Chondrocyte (in vitro differentiated cells): ENCODE measurements around the gene HAS3. TPM values are rescaled to one million over a fixed set of nuclear protein-coding genes. Genes with fewer than 3 reads are reported as not detected.
A peak's percentile ranks its signal among the peaks of the same experiment; 100 is the strongest.
"Not testable (repeated sequence)": the region's sequence is repeated elsewhere in the genome, so short reads cannot be mapped to it uniquely, and the experiment has no call there.

Source experiments
- DNase-seq: peaks from one replicate; pipeline ENCODE4 v3.0.0; 2021; ENCODE audit warnings: mixed read lengths, low spot score
- H3K27ac Mint-ChIP-seq: one replicate; pipeline ENCODE4 v1.8.0; 2021; ENCODE audit warnings: mild to moderate bottlenecking, moderate library complexity, mixed read lengths; ENCODE audit not compliant: unreplicated experiment
- H3K27me3 Mint-ChIP-seq: 2 replicates; pipeline ENCODE4 v1.8.0; 2021; ENCODE audit warnings: low read depth, mixed read lengths
- H3K36me3 Mint-ChIP-seq: 2 replicates; pipeline ENCODE4 v1.8.0; 2021; ENCODE audit warnings: low read depth, mixed read lengths
- H3K4me1 Mint-ChIP-seq: 2 replicates; pipeline ENCODE4 v1.8.0; 2021; ENCODE audit warnings: low read depth, mild to moderate bottlenecking, mixed read lengths
- H3K4me3 Mint-ChIP-seq: one replicate; pipeline ENCODE4 v1.8.0; 2021; ENCODE audit warnings: mild to moderate bottlenecking, moderate library complexity, mixed read lengths; ENCODE audit not compliant: unreplicated experiment
- H3K9me3 Mint-ChIP-seq: 2 replicates; pipeline ENCODE4 v1.8.0; 2021; ENCODE audit warnings: low read depth, mixed read lengths
- total RNA-seq: library from RNA; stranded (reverse); gene quantifications from 3 replicates; pipeline ENCODE4 v1.2.1, GENCODE V29; 2021
- TF ChIP-seq, protein P1 (sequence below): fragments of 200-600 bp; sonication (generic); IDR thresholded peaks from 2 replicates; pipeline ENCODE4 v1.5.0; 2021; ENCODE audit warnings: antibody characterized with exemption, mild to moderate bottlenecking, moderate library complexity

The HAS3 gene
- total RNA-seq, 1 donor from 2014 or later, result 1.5 TPM

DNA sequence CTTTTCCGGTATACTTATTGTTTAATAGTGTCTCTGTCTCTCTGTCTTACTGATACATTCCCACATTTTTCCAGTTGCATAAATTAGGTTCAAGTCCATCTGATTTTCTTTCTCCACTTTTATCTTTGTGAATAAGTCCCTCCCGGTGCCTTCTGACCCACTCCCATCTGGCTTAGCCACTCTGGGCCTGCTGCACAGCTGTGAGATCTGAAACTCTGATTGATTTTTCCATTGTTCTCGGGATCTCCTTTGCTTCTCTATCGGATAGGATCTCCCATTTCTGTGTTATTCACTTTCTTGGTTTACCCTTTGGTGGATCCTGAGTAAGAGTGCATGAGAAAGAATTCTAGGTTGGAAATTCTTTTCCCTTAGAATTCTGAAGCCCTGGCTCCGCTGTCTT lies 35.6 kb downstream of the HAS3 start:
- Mint-ChIP-seq H3K4me3 (no peak overlapping the region), H3K27me3 (no peaks in the 10 kb centered on the region), H3K36me3 (peaks cover 33% of the 10 kb centered on the region), H3K9me3 (no peaks in the 10 kb centered on the region), H3K4me1 (no peaks in the 10 kb centered on the region), H3K27ac (no peak overlapping the region)
- DNase-seq, result no peak
- TF ChIP-seq, protein P1, sequence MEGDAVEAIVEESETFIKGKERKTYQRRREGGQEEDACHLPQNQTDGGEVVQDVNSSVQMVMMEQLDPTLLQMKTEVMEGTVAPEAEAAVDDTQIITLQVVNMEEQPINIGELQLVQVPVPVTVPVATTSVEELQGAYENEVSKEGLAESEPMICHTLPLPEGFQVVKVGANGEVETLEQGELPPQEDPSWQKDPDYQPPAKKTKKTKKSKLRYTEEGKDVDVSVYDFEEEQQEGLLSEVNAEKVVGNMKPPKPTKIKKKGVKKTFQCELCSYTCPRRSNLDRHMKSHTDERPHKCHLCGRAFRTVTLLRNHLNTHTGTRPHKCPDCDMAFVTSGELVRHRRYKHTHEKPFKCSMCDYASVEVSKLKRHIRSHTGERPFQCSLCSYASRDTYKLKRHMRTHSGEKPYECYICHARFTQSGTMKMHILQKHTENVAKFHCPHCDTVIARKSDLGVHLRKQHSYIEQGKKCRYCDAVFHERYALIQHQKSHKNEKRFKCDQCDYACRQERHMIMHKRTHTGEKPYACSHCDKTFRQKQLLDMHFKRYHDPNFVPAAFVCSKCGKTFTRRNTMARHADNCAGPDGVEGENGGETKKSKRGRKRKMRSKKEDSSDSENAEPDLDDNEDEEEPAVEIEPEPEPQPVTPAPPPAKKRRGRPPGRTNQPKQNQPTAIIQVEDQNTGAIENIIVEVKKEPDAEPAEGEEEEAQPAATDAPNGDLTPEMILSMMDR, result no peak

DNA sequence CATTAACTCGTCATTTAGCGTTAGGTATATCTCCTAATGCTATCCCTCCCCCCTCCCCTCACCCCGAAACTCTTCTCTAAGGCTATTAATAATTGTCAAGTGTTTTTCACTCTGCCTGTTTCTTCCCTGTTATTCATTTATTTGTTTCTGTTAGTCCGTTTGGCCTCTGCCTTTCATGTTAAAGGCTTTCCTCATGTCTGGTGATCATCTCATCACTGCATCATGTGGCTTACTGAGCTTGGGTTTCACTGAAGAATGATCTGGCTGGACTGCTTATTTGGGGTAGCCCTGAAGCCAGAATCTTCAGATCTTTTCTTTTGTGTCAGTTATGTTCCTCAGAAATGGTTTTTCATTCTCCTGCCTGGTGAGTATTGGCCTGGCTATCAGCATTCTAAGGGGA lies 36.5 kb downstream of the HAS3 start:
- H3K27me3 Mint-ChIP-seq, result no peaks in the 10 kb centered on the region
- no peak overlapping the region for H3K27ac Mint-ChIP-seq
- TF ChIP-seq, protein P1, result no peak
- H3K4me3 Mint-ChIP-seq, result no peak overlapping the region
- H3K9me3 Mint-ChIP-seq, result no peaks in the 10 kb centered on the region
- H3K36me3 Mint-ChIP-seq, result peaks cover 36% of the 10 kb centered on the region
- no peaks in the 10 kb centered on the region for H3K4me1 Mint-ChIP-seq
- DNase-seq, result no peak

DNA sequence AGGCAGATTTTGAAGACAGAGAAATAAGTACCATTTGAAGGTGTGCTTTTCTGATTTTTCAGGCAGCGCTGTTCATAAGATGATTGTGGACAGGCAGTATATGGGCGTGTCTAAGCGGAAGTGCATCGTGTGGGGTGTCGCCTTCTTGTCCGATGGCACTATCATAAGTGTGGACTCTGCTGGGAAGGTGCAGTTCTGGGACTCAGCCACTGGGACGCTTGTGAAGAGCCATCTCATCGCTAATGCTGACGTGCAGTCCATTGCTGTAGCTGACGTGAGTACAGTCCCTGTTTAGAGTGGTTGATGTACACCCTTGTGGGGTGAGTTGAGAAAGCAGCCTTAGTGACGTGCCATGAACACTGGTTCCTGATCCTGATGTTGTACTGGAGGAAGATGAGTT lies 37.7 kb downstream of the HAS3 start:
- Mint-ChIP-seq H3K27me3 (no peaks in the 10 kb centered on the region), H3K36me3 (peaks cover 33% of the 10 kb centered on the region), H3K4me3 (no peak overlapping the region), H3K9me3 (no peaks in the 10 kb centered on the region), H3K4me1 (no peaks in the 10 kb centered on the region), H3K27ac (peak overlapping the region; percentile 25)
- DNase-seq, result no peak
- TF ChIP-seq, protein P1, result peak; percentile 32

DNA sequence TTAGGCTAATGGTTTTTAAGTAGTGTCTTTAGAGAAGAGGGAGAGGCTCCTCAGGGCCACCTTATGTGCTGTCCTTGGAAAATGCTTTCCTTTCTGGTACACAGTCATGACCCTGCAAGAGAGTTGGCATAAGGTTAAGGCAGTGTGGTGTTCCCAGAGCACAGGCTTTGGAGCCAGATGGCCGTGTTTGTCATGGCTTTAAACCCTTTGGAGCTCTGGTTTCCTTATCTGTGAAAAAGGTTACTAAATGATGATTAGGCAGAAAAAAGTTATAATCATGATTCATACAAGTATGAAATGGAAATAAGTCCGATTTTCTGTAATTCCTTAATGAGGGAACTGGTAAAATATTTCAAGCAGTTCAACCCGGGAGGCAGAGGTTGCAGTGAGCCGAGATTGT lies 40.2 kb downstream of the HAS3 start:
- H3K36me3 Mint-ChIP-seq, result peaks cover 20% of the 10 kb centered on the region
- H3K4me3 Mint-ChIP-seq, result no peak overlapping the region
- no peak for DNase-seq
- H3K27ac Mint-ChIP-seq, result no peak overlapping the region
- H3K9me3 Mint-ChIP-seq, result no peaks in the 10 kb centered on the region
- TF ChIP-seq, protein P1, result no peak
- no peaks in the 10 kb centered on the region for H3K4me1 Mint-ChIP-seq
- no peaks in the 10 kb centered on the region for H3K27me3 Mint-ChIP-seq

- H3K9me3 Mint-ChIP-seq, H3K27ac Mint-ChIP-seq, H3K4me1 Mint-ChIP-seq, H3K27me3 Mint-ChIP-seq, H3K4me3 Mint-ChIP-seq, DNase-seq: not testable (repeated sequence)
- H3K36me3 Mint-ChIP-seq, result peaks cover 17% of the 10 kb centered on the region
Observed at GRCh38 chr16:69149621-69150020, 44.2 kb downstream of the HAS3 start.

GRCh38 chr16:69150146-69150865 lies 44.9 kb downstream of the HAS3 start:
- Mint-ChIP-seq H3K27me3 (no peaks in the 10 kb centered on the region), H3K4me1 (no peaks in the 10 kb centered on the region), H3K9me3 (no peaks in the 10 kb centered on the region), H3K4me3 (no peak overlapping the region), H3K36me3 (peaks cover 19% of the 10 kb centered on the region), H3K27ac (no peak overlapping the region)
- TF ChIP-seq, protein P1, result peak; percentile 92
- no peak for DNase-seq
